ENCODE results near the gene MN1. TPM values are rescaled to one million over a fixed set of nuclear protein-coding genes. Genes with fewer than 3 reads are reported as not detected.

MN1 gene
- total RNA-seq, 2 donors from 2014 or later: 1.0 to 5.6 TPM

DNA sequence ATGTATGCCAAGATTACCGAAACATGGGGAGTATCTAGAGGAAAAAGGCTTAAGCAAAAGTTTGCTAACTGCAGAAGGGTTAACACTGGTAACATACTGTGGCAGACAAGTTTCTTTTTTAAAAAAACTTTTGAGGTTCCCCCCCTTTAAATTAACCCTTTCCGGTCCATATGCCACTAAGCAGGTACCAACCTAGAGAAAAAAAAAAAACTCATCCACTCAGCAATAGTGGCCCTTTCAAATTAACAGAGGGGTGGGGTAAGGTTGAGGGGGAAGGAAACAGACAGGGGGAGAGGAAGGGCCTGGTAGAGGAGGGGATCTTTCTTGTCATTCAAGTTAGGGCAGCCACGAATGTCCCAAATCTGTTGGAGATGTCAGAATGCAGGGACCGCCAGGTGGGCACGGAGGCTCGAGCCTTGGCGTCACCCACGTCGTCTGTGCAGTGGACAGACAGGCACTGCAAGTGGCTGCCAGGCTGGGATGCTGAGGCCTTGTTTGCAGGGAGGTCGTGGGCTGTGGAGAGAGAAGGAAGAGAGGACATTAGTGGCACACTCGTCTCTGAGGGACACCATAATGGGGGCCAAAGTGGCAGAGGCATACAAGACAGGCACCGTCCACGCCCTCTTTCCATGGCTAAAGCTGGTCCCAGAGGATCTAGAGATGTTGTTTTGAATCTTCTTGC is 50.8 kb downstream of the MN1 start:
- H3K9me3 ChIP-seq: no peaks in the 10 kb centered on the region
- DNase-seq: no peak
- H3K27ac ChIP-seq: no peak overlapping the region
- ATAC-seq: no peak
- no peak overlapping the region for H3K4me3 ChIP-seq
- no peaks in the 10 kb centered on the region for H3K36me3 ChIP-seq (replicated peaks in 1 of 2; ENCODE audit: insufficient read depth in 1 of 2, low read depth in 2 of 2)
- TF ChIP-seq, protein P1, sequence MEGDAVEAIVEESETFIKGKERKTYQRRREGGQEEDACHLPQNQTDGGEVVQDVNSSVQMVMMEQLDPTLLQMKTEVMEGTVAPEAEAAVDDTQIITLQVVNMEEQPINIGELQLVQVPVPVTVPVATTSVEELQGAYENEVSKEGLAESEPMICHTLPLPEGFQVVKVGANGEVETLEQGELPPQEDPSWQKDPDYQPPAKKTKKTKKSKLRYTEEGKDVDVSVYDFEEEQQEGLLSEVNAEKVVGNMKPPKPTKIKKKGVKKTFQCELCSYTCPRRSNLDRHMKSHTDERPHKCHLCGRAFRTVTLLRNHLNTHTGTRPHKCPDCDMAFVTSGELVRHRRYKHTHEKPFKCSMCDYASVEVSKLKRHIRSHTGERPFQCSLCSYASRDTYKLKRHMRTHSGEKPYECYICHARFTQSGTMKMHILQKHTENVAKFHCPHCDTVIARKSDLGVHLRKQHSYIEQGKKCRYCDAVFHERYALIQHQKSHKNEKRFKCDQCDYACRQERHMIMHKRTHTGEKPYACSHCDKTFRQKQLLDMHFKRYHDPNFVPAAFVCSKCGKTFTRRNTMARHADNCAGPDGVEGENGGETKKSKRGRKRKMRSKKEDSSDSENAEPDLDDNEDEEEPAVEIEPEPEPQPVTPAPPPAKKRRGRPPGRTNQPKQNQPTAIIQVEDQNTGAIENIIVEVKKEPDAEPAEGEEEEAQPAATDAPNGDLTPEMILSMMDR (IDR thresholded peaks at IDR 0.05): no peak
- TF ChIP-seq POLR2A (IDR thresholded peaks at IDR 0.05): no peak
- no peaks in the 10 kb centered on the region for H3K4me1 ChIP-seq
- intact Hi-C loops (cut with DNase I): no loop called here
- 75 to 81% methylated on average over 13 of the region's 13 CpGs for WGBS, 2 donors
- no peaks in the 10 kb centered on the region for H3K27me3 ChIP-seq

DNA sequence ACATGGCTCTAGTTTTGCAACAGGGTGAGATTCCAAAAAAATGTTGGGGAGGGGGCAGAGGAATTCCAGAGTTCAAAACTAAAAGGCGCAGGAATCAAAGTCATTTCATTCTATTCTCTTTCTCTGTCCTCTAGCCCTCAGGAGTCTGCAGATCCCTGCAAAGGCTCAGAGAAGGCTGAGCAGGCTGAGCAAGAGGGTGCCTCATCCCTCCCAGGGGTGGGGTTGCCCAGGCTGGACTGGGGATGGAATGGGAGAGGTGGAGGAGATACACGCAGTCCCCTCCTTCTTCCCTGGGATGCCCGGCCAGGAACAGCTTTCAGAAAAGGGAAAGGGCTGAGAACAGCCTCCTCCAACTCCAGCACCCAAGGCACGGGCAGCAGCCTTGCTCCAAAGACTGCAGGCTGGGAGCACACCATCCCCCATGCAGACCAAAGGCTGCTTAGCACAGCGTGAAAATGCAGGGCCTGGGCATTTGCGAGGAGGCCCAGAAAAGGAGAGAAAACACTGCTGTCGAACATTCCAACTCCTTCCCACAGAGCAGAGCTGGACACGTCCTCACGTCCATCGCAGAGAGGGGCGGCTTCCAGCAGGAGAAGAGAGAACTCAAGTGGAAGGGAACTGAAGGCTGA is 51.8 kb downstream of the MN1 start:
- H3K27me3 ChIP-seq: no peaks in the 10 kb centered on the region
- intact Hi-C loops (cut with DNase I): no loop called here
- TF ChIP-seq, protein P1 (IDR thresholded peaks at IDR 0.05): no peak
- no peak for TF ChIP-seq POLR2A (IDR thresholded peaks at IDR 0.05)
- H3K4me1 ChIP-seq: no peaks in the 10 kb centered on the region
- 60 to 68% methylated on average over 8 to 11 of the region's 11 CpGs for WGBS, 2 donors
- H3K9me3 ChIP-seq: no peaks in the 10 kb centered on the region
- no peaks in the 10 kb centered on the region for H3K36me3 ChIP-seq (replicated peaks in 1 of 2; ENCODE audit: insufficient read depth in 1 of 2, low read depth in 2 of 2)
- H3K4me3 ChIP-seq: no peak overlapping the region
- DNase-seq (no peak), ATAC-seq (no peak)
- no peak overlapping the region for H3K27ac ChIP-seq

DNA sequence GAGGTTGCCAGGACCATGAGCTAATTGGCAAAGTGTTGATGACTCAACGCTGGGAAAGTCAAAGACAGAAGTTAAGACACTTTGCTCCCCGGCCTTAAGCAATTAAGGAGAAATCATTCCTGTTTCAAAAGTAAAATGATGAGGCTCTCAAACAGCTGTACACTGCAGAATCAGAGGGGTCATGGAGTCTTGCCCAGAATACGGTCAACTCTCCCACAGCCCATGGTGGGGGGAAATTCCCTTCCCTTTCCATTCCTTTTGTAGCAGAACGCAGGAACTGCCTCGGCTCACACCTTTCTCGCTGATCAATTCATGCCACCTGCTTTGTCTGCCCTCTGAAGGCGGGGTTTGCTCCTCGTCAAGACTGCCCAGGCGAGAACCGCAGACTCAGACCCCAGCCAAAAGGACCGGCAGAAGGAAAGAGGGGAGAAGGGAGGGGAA is 52.8 kb downstream of the MN1 start:
- peak in 3 of 4 donors; percentile 30 to 46 (median 31) for DNase-seq

DNA sequence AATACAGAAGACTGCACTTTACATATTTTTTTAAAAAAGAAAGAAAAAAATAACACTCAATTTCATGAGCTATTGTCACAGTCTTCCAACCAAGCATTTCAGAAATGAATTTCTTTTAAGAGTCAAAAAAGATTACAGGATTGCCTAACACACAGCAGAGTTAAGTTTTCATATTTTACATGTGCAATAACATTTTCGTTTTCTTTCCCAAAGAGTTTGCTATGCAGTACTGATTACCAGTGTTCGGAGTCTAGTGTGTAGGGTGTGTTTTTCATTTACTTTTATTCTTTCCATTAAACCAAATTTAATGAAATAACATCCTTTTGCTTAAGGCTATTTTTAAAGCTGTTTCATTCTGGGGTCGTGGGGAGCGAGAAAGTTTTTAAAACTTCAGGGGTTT is 53.2 kb downstream of the MN1 start:
- H3K4me3 ChIP-seq: no peak overlapping the region
- DNase-seq (no peak), ATAC-seq (no peak)
- no peaks in the 10 kb centered on the region for H3K4me1 ChIP-seq
- H3K9me3 ChIP-seq: no peaks in the 10 kb centered on the region
- TF ChIP-seq, protein P1 (IDR thresholded peaks at IDR 0.05): no peak
- TF ChIP-seq POLR2A (IDR thresholded peaks at IDR 0.05): no peak
- H3K36me3 ChIP-seq (replicated peaks in 1 of 2; ENCODE audit: insufficient read depth in 1 of 2, low read depth in 2 of 2): no peaks in the 10 kb centered on the region
- H3K27ac ChIP-seq: no peak overlapping the region
- H3K27me3 ChIP-seq: no peaks in the 10 kb centered on the region
- WGBS, 2 donors: 57 to 59% methylated on average over 4 of the region's 4 CpGs
- intact Hi-C loops (cut with DNase I): no loop called here

More for the DNA sequence above, 52.8 kb downstream of the MN1 start:
- Histone ChIP-seq H3K27ac (no peak overlapping the region), H3K36me3 (replicated peaks in 1 of 2; ENCODE audit: insufficient read depth in 1 of 2, low read depth in 2 of 2) (no peaks in the 10 kb centered on the region), H3K27me3 (no peaks in the 10 kb centered on the region), H3K4me3 (no peak overlapping the region), H3K9me3 (no peaks in the 10 kb centered on the region), H3K4me1 (no peaks in the 10 kb centered on the region)
- TF ChIP-seq, protein P1 (IDR thresholded peaks at IDR 0.05): no peak
- no peak for TF ChIP-seq POLR2A (IDR thresholded peaks at IDR 0.05)
- intact Hi-C loops (cut with DNase I): no loop called here
- peak; percentile 30 for ATAC-seq
- WGBS, 2 donors: 11 to 32% methylated on average over 11 of the region's 11 CpGs
